HG02798 (cell line): ENCODE measurements around the gene CUEDC2.

Experiments used
- ATAC-seq: cut with Tn5 transposase; IDR thresholded peaks from one replicate; pipeline ENCODE4 v1.9.1; 2021; ENCODE audit warnings: mild to moderate bottlenecking; ENCODE audit not compliant: unreplicated experiment, poor library complexity

CUEDC2 gene

GRCh38 chr10:102426803-102427287 is 5.5 kb downstream of the CUEDC2 start:
- ATAC-seq = no peak

GRCh38 chr10:102425444-102425843 is 6.9 kb downstream of the CUEDC2 start:
- ATAC-seq = no peak

- no peak for ATAC-seq
Observed at GRCh38 chr10:102424916-102425315, 7.5 kb downstream of the CUEDC2 start.

- no peak for ATAC-seq
Observed at GRCh38 chr10:102424145-102424544, 8.2 kb downstream of the CUEDC2 start.

- ATAC-seq = no peak
Observed at GRCh38 chr10:102423372-102423968, 8.9 kb downstream of the CUEDC2 start.

GRCh38 chr10:102422545-102423129 is 9.7 kb downstream of the CUEDC2 start:
- ATAC-seq = no peak

- peak; percentile 2 for ATAC-seq
Observed at GRCh38 chr10:102421757-102422512, 10.4 kb downstream of the CUEDC2 start.

GRCh38 chr10:102421507-102421756 is 10.9 kb downstream of the CUEDC2 start:
- no peak for ATAC-seq

- peak; percentile 82 for ATAC-seq
Observed at GRCh38 chr10:102420714-102421506, 11.5 kb downstream of the CUEDC2 start, which contains the start of gene FBXL15. FBXL15 (plus strand) TSS chr10:102420836; CDS start chr10:102421130, 294 bp downstream.

- no peak for ATAC-seq
Observed at GRCh38 chr10:102420181-102420713, 12.1 kb downstream of the CUEDC2 start.

- no peak for ATAC-seq
Observed at GRCh38 chr10:102419269-102420180, 12.8 kb downstream of the CUEDC2 start.

- ATAC-seq = no peak
Observed at GRCh38 chr10:102418622-102419268, 13.6 kb downstream of the CUEDC2 start, which contains the start of gene PSD. PSD (minus strand) TSS chr10:102418785; CDS start chr10:102417038, 1,747 bp downstream.

- no peak for ATAC-seq
Observed at GRCh38 chr10:102416695-102417094, 15.7 kb downstream of the CUEDC2 start.

GRCh38 chr10:102416283-102416682 is 16.1 kb downstream of the CUEDC2 start:
- no peak for ATAC-seq

- ATAC-seq = no peak
Observed at GRCh38 chr10:102414749-102415148, 17.6 kb downstream of the CUEDC2 start.

- no peak for ATAC-seq
Observed at GRCh38 chr10:102413806-102414561, 18.4 kb downstream of the CUEDC2 start.

GRCh38 chr10:102413053-102413705 is 19.2 kb downstream of the CUEDC2 start:
- ATAC-seq = no peak

GRCh38 chr10:102412293-102412692 is 20.1 kb downstream of the CUEDC2 start:
- ATAC-seq = no peak
